ENCODE measurements around the gene TBC1D28. TPM values are rescaled to one million over a fixed set of nuclear protein-coding genes. Genes with fewer than 3 reads are reported as not detected.
"Not testable (repeated sequence)": the region's sequence is repeated elsewhere in the genome, so short reads cannot be mapped to it uniquely, and the experiment has no call there.

Gene TBC1D28
- total RNA-seq, 4 donors from 2014 or later: not detected

- intact Hi-C loops (cut with DNase I; ENCODE audit: low total_unique reads); H3K4me3 ChIP-seq (ENCODE audit: low read depth, poor library complexity, severe bottlenecking); DNase-seq (ENCODE audit: low spot score in 2 of 2): not testable (repeated sequence)
- WGBS, 2 donors: 77 to 86% methylated on average over 6 to 7 of the region's 7 CpGs
Measured at GRCh38 chr17:18635773-18636172, 8.4 kb downstream of the TBC1D28 start.

- WGBS, 2 donors: 6 to 16% methylated on average over 33 to 37 of the region's 56 CpGs
- intact Hi-C loops (cut with DNase I; ENCODE audit: low total_unique reads); DNase-seq (ENCODE audit: low spot score in 2 of 2); H3K4me3 ChIP-seq (ENCODE audit: low read depth, poor library complexity, severe bottlenecking): not testable (repeated sequence)
Measured at GRCh38 chr17:18634550-18635263, 9.5 kb downstream of the TBC1D28 start.

GRCh38 chr17:18626152-18626870, 17.9 kb downstream of the TBC1D28 start:
- no peak for DNase-seq (ENCODE audit: low spot score in 2 of 2)
- no peak overlapping the region for H3K4me3 ChIP-seq (ENCODE audit: low read depth, poor library complexity, severe bottlenecking)
- intact Hi-C loops (cut with DNase I; ENCODE audit: low total_unique reads): no loop called here
- 76 to 83% methylated on average over 12 of the region's 12 CpGs for WGBS, 2 donors
- TF ChIP-seq POLR2A (IDR thresholded peaks at IDR 0.05) (no peak), CTCF (IDR thresholded peaks at IDR 0.05) (no peak)

GRCh38 chr17:18625509-18626104, 18.6 kb downstream of the TBC1D28 start:
- peak overlapping the region; percentile 50 for H3K4me3 ChIP-seq (ENCODE audit: low read depth, poor library complexity, severe bottlenecking)
- DNase-seq (ENCODE audit: low spot score in 2 of 2): peak; percentile 96 to 98
- peak in 1 of 3 donors; percentile 98 for TF ChIP-seq CTCF (IDR thresholded peaks at IDR 0.05)
- intact Hi-C loops (cut with DNase I; ENCODE audit: low total_unique reads): not testable (repeated sequence)
- 1 to 30% methylated on average over 7 to 9 of the region's 22 CpGs for WGBS, 2 donors

- WGBS, 2 donors: 20 to 86% methylated on average over 12 to 13 of the region's 35 CpGs
- intact Hi-C loops (cut with DNase I; ENCODE audit: low total_unique reads); DNase-seq (ENCODE audit: low spot score in 2 of 2): not testable (repeated sequence)
- peak overlapping the region; percentile 50 for H3K4me3 ChIP-seq (ENCODE audit: low read depth, poor library complexity, severe bottlenecking)
Measured at GRCh38 chr17:18624862-18625501, 19.2 kb downstream of the TBC1D28 start.

GRCh38 chr17:18617613-18618012, 26.6 kb downstream of the TBC1D28 start:
- WGBS, 2 donors: 60 to 68% methylated on average over 1 of the region's 2 CpGs
- intact Hi-C loops (cut with DNase I; ENCODE audit: low total_unique reads); DNase-seq (ENCODE audit: low spot score in 2 of 2); H3K4me3 ChIP-seq (ENCODE audit: low read depth, poor library complexity, severe bottlenecking): not testable (repeated sequence)

GRCh38 chr17:18613016-18613415, 31.2 kb downstream of the TBC1D28 start:
- DNase-seq (ENCODE audit: low spot score in 2 of 2); H3K4me3 ChIP-seq (ENCODE audit: low read depth, poor library complexity, severe bottlenecking); intact Hi-C loops (cut with DNase I; ENCODE audit: low total_unique reads): not testable (repeated sequence)

GRCh38 chr17:18593138-18593537, 51.1 kb downstream of the TBC1D28 start:
- 75 to 90% methylated on average over 2 of the region's 2 CpGs for WGBS, 2 donors
- H3K4me3 ChIP-seq (ENCODE audit: low read depth, poor library complexity, severe bottlenecking); DNase-seq (ENCODE audit: low spot score in 2 of 2); intact Hi-C loops (cut with DNase I; ENCODE audit: low total_unique reads): not testable (repeated sequence)

Other genes starting within 250 kb of the TBC1D28 start
- gene LGALS9C, start 167.6 kb downstream of the TBC1D28 start, total RNA-seq: under 1 TPM in 3 of 4 donors, not detected in 1; 0.30 to 0.76 (median 0.30) TPM
- gene FOXO3B, start 37.9 kb upstream of the TBC1D28 start, total RNA-seq: 10 to 100 TPM in 1 of 4 donors, 1 to 10 TPM in 3; 7.7 to 17.4 (median 8.2) TPM
- not detected for gene FBXW10, start 99.7 kb upstream of the TBC1D28 start, total RNA-seq
- gene TVP23B, start 136.8 kb upstream of the TBC1D28 start, total RNA-seq: 10 to 100 TPM; 27.9 to 49.6 (median 33.6) TPM
- gene PRPSAP2, start 213.7 kb upstream of the TBC1D28 start, total RNA-seq: 10 to 100 TPM; 16.3 to 27.3 (median 23.0) TPM

Measured in lower leg skin (tissue), 4 donors.